HEK293T (cell line): ENCODE measurements around the gene ABCB4.

Experiments used
- BHLHE40 ChIP-seq: fragments of 450-650 bp; IDR thresholded peaks from 2 replicates; pipeline ENCODE4 v1.6.1; 2016; ENCODE audit warnings: mild to moderate bottlenecking, moderate library complexity, borderline replicate concordance
- ELF4 ChIP-seq: fragments of 450-650 bp; IDR thresholded peaks from 2 replicates; pipeline ENCODE4 v1.6.1; 2017; ENCODE audit warnings: antibody characterized with exemption
- FOXA1 ChIP-seq: fragments of 450-650 bp; IDR thresholded peaks from 2 replicates; pipeline ENCODE4 v1.6.1; 2016; ENCODE audit warnings: mild to moderate bottlenecking
- FOXK2 ChIP-seq: fragments of 450-650 bp; IDR thresholded peaks from 2 replicates; pipeline ENCODE4 v1.6.1; 2016; ENCODE audit warnings: mild to moderate bottlenecking
- FOXM1 ChIP-seq: fragments of 450-650 bp; IDR thresholded peaks from 2 replicates; pipeline ENCODE4 v1.6.1; 2017; ENCODE audit warnings: mild to moderate bottlenecking, borderline replicate concordance
- L3MBTL2 ChIP-seq: fragments of 450-650 bp; conservative IDR thresholded peaks from 2 replicates; pipeline ENCODE4 v1.6.1; 2016; ENCODE audit warnings: mild to moderate bottlenecking
- LEF1 ChIP-seq: fragments of 450-650 bp; IDR thresholded peaks from 2 replicates; pipeline ENCODE4 v1.6.1; 2017; ENCODE audit warnings: mild to moderate bottlenecking, borderline replicate concordance
- PKNOX1 ChIP-seq: fragments of 450-650 bp; IDR thresholded peaks from 2 replicates; pipeline ENCODE4 v1.6.1; 2016
- SP1 ChIP-seq: fragments of 450-650 bp; IDR thresholded peaks from 2 replicates; pipeline ENCODE4 v1.6.1; 2017
- SUZ12 ChIP-seq: fragments of 450-650 bp; IDR thresholded peaks from 2 replicates; pipeline ENCODE4 v1.6.1; 2016; ENCODE audit warnings: mild to moderate bottlenecking
- TARDBP ChIP-seq: fragments of 450-650 bp; IDR thresholded peaks from 2 replicates; pipeline ENCODE4 v1.6.1; 2016

GRCh38 chr7:87497482-87497881, 22.0 kb upstream of the ABCB4 start:
- no peak for TF ChIP-seq TARDBP
- no peak for TF ChIP-seq SUZ12
- TF ChIP-seq LEF1: no peak
- TF ChIP-seq ELF4: no peak
- no peak for TF ChIP-seq FOXA1
- TF ChIP-seq BHLHE40: no peak
- TF ChIP-seq FOXK2: no peak
- no peak for TF ChIP-seq SP1
- no peak for TF ChIP-seq PKNOX1
- TF ChIP-seq L3MBTL2: no peak
- no peak for TF ChIP-seq FOXM1
